ENCODE data around the gene DMXL1.

The DMXL1 gene

DNA sequence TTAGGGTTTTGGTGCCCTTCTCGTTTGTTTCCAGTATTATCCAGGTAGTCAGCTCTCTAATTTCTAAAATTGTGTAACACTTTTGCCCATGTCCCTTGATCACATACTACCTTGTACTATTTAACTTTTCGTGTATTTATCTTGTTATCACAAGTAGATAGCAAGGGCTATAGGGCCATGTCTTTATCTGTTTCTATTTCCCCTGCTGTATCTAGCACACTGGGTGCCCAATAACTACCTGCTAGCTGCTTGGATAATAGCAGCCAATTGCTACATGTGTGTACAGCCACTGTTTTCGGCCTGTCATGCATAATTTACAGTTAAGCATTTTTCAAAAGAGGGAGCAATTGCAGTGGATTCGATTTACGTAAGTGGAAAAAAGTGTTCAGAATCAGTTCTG is 220.2 kb downstream of the DMXL1 start:
- DNase-seq: no peak

DNA sequence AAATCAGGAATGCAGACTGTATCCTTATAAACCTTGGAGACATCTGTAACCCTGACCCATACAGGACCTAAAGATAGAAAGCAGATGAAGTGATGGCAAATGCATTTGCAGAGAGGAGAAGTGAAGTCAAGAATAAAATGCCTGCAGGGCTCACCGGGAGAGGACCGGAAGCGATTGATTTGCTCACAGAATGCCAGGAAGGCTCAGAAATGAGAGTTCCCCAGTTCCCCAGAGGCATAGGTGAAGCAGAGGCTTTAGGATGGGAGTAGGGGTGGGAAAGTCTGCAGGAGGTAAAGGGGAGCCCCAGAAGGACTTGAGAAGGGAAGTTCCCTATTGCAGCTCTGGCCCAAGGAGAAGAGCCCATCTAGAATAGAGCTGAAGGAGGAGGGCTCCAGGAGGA is 221.0 kb downstream of the DMXL1 start:
- no peak for DNase-seq

DNA sequence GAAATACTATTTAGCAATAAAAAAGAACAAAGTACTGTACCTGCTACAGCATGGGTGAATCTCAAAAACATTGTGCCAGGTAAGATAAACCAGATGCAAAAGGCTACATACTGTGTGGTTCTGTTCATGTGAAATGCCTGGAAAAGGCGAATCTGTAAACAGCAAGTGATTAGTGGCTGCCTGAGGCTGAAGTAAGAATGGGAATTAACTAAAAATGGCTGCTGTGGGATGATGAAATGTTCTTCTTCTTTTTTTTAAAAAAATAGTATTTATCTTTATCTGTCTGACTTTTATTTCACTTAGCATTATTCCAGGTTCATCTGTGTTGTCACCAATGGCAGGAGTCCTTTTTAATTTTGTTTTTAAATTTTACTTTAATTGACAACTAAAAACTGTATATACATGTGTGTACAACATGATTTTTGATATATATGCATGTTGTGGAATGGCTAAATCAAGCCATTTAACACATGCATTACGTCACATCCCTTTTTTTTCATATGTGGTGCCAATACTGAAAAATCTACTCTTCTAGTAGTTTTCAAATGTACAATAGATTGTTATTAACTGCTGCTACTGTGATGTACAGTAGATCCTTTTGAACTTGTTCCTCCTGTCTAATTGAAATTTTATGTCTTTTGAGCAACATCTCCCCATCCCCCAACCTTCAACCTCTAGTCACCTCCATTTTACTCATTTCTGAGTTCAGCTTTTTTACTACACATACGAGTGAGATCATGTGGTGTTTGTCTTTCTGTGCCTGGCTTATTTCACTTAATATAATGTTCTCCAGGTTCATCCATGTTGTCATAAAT is 222.0 kb downstream of the DMXL1 start:
- no peak for DNase-seq

DNA sequence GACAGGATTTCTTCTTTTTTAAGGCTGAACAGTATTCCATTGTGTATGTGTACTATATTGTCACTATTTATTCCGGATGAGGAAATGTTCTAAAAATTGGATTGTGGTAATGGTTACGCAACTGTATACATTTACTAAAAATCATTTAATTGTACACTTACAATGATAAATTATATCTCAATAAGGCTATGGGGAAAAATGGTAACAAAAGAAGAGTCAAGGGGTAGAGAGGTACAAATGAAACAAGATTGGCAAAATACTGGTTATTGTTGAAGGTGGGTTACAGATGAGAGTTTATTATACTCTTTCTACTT is 222.6 kb downstream of the DMXL1 start:
- DNase-seq: no peak
